Measurements from ENCODE around the gene CNGA2.

CNGA2 gene

DNA sequence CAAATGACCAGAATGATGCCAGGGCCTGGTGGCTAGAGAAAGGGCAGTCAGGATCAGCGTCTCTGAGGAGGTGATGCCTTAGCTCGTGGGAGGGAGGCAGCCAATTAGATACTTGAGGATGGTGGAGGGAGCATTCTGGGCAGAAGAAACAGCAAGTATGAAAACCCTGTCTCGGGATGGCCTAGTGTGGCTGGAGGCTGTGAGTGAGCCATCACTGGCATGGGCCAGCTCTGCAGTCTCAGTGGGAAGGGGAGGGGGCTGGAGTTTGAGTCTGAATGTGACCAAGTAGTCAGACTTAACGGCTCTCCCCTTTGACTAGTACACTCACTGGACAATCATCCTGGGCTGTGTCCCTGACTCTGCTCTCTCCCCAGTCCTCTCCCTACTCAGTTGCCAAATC lies 7.1 kb downstream of the CNGA2 start:
- TF ChIP-seq, protein P1, sequence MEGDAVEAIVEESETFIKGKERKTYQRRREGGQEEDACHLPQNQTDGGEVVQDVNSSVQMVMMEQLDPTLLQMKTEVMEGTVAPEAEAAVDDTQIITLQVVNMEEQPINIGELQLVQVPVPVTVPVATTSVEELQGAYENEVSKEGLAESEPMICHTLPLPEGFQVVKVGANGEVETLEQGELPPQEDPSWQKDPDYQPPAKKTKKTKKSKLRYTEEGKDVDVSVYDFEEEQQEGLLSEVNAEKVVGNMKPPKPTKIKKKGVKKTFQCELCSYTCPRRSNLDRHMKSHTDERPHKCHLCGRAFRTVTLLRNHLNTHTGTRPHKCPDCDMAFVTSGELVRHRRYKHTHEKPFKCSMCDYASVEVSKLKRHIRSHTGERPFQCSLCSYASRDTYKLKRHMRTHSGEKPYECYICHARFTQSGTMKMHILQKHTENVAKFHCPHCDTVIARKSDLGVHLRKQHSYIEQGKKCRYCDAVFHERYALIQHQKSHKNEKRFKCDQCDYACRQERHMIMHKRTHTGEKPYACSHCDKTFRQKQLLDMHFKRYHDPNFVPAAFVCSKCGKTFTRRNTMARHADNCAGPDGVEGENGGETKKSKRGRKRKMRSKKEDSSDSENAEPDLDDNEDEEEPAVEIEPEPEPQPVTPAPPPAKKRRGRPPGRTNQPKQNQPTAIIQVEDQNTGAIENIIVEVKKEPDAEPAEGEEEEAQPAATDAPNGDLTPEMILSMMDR (conservative IDR thresholded peaks at IDR 0.05; ENCODE audit: low read depth, low read length), result no peak
- H3K36me3 ChIP-seq (ENCODE audit: insufficient read depth), result no peaks in the 10 kb centered on the region
- no peak overlapping the region for H3K4me3 ChIP-seq (IDR thresholded peaks at IDR 0.05; ENCODE audit: insufficient read depth, low read depth, low read length)
- H3K4me2 ChIP-seq, result no peak overlapping the region
- H3K4me1 ChIP-seq (ENCODE audit: low read depth, poor library complexity, severe bottlenecking), result no peaks in the 10 kb centered on the region
- no peaks in the 10 kb centered on the region for H3K27me3 ChIP-seq (ENCODE audit: insufficient read depth, low read depth)
- H2AFZ ChIP-seq (ENCODE audit: low read depth), result no peak overlapping the region
- H3K79me2 ChIP-seq (ENCODE audit: insufficient read depth, low read depth), result no peaks in the 10 kb centered on the region
- no peak overlapping the region for H3K27ac ChIP-seq
- no peak overlapping the region for H3K9ac ChIP-seq
- H4K20me1 ChIP-seq (ENCODE audit: insufficient read depth), result no peaks in the 10 kb centered on the region

DNA sequence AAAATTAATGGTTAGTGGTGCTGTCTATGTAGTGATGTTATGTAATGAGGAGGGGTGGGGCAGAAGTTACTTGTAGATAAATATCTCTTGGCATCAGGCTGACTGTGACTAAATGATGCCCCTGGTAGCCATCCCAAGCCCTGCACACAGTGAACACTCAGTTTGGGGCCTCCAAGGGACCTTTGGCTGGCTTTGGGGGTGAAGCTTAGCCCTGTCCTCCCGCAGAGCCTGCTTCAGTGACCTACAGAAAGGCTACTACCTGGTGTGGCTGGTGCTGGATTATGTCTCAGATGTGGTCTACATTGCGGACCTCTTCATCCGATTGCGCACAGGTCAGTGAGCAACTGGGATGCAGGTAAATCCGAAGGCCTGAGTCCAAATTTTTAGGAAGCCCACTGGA lies 7.8 kb downstream of the CNGA2 start:
- TF ChIP-seq, protein P1 (conservative IDR thresholded peaks at IDR 0.05; ENCODE audit: low read depth, low read length), result no peak
- no peaks in the 10 kb centered on the region for H4K20me1 ChIP-seq (ENCODE audit: insufficient read depth)
- H3K27me3 ChIP-seq (ENCODE audit: insufficient read depth, low read depth), result no peaks in the 10 kb centered on the region

DNA sequence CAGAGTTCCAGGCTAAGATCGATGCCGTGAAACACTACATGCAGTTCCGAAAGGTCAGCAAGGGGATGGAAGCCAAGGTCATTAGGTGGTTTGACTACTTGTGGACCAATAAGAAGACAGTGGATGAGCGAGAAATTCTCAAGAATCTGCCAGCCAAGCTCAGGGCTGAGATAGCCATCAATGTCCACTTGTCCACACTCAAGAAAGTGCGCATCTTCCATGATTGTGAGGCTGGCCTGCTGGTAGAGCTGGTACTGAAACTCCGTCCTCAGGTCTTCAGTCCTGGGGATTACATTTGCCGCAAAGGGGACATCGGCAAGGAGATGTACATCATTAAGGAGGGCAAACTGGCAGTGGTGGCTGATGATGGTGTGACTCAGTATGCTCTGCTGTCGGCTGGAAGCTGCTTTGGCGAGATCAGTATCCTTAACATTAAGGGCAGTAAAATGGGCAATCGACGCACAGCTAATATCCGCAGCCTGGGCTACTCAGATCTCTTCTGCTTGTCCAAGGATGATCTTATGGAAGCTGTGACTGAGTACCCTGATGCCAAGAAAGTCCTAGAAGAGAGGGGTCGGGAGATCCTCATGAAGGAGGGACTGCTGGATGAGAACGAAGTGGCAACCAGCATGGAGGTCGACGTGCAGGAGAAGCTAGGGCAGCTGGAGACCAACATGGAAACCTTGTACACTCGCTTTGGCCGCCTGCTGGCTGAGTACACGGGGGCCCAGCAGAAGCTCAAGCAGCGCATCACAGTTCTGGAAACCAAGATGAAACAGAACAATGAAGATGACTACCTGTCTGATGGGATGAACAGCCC lies 9.3 kb downstream of the CNGA2 start:
- Histone ChIP-seq H3K36me3 (ENCODE audit: insufficient read depth) (no peaks in the 10 kb centered on the region), H3K4me3 (IDR thresholded peaks at IDR 0.05; ENCODE audit: insufficient read depth, low read depth, low read length) (no peak overlapping the region), H3K79me2 (ENCODE audit: insufficient read depth, low read depth) (no peaks in the 10 kb centered on the region), H4K20me1 (ENCODE audit: insufficient read depth) (no peaks in the 10 kb centered on the region), H3K4me2 (no peak overlapping the region), H3K27ac (no peak overlapping the region), H3K9ac (no peak overlapping the region), H3K4me1 (ENCODE audit: low read depth, poor library complexity, severe bottlenecking) (no peaks in the 10 kb centered on the region), H3K27me3 (ENCODE audit: insufficient read depth, low read depth) (no peaks in the 10 kb centered on the region), H2AFZ (ENCODE audit: low read depth) (no peak overlapping the region)
- TF ChIP-seq, protein P1 (conservative IDR thresholded peaks at IDR 0.05; ENCODE audit: low read depth, low read length), result no peak

More for the DNA sequence above, 7.8 kb downstream of the CNGA2 start:
- H3K9ac ChIP-seq, result no peak overlapping the region
- H3K4me3 ChIP-seq (IDR thresholded peaks at IDR 0.05; ENCODE audit: insufficient read depth, low read depth, low read length), result no peak overlapping the region
- no peaks in the 10 kb centered on the region for H3K4me1 ChIP-seq (ENCODE audit: low read depth, poor library complexity, severe bottlenecking)
- H3K36me3 ChIP-seq (ENCODE audit: insufficient read depth), result no peaks in the 10 kb centered on the region
- no peak overlapping the region for H3K4me2 ChIP-seq
- H3K27ac ChIP-seq, result no peak overlapping the region
- no peaks in the 10 kb centered on the region for H3K79me2 ChIP-seq (ENCODE audit: insufficient read depth, low read depth)
- H2AFZ ChIP-seq (ENCODE audit: low read depth), result no peak overlapping the region

DNA sequence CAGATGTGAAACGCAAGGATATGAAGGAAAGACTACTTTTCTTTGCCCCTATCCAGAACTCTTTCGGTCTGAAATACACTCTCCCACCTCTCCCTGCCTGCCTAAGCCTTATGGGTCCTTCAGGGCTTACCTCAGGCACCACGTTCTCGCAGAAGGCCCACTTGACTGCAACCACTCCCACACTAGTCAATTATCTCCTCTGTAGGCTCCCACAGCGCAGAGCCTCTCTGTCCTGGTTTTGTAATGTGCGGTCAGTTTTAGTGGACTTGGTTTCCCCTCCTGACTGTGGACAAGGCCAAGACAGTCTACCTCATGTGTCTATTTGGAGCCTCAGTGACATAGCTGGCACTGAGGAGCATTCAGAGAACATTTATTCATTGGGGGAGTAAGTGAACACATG lies 11.1 kb downstream of the CNGA2 start:
- H3K4me2 ChIP-seq, result no peak overlapping the region
- H4K20me1 ChIP-seq (ENCODE audit: insufficient read depth), result no peaks in the 10 kb centered on the region
- H2AFZ ChIP-seq (ENCODE audit: low read depth), result no peak overlapping the region
- no peak overlapping the region for H3K9ac ChIP-seq
- no peaks in the 10 kb centered on the region for H3K79me2 ChIP-seq (ENCODE audit: insufficient read depth, low read depth)
- H3K4me3 ChIP-seq (IDR thresholded peaks at IDR 0.05; ENCODE audit: insufficient read depth, low read depth, low read length), result no peak overlapping the region
- no peaks in the 10 kb centered on the region for H3K27me3 ChIP-seq (ENCODE audit: insufficient read depth, low read depth)
- H3K27ac ChIP-seq, result no peak overlapping the region
- TF ChIP-seq, protein P1 (conservative IDR thresholded peaks at IDR 0.05; ENCODE audit: low read depth, low read length), result no peak
- H3K4me1 ChIP-seq (ENCODE audit: low read depth, poor library complexity, severe bottlenecking), result no peaks in the 10 kb centered on the region
- H3K36me3 ChIP-seq (ENCODE audit: insufficient read depth), result no peaks in the 10 kb centered on the region
